CD4-positive, alpha-beta T cell treated with Interferon alpha-2 for 1 hour (primary cell): ENCODE measurements around the gene PKMYT1.

Experiments used
- DNase-seq, 2 donors: peaks; one replicate each; pipeline ENCODE4 v3.0.0-alpha.2; 2020 to 2022

The PKMYT1 gene

GRCh38 chr16:2992383-2993081 is 12.3 kb upstream of the PKMYT1 start:
- no peak for DNase-seq

GRCh38 chr16:2991566-2992261 is 11.5 kb upstream of the PKMYT1 start:
- DNase-seq, result no peak

- no peak for DNase-seq
These were observed 10.6 kb upstream of the PKMYT1 start for GRCh38 chr16:2990891-2991290.

- DNase-seq, result no peak
These were observed 8.4 kb upstream of the PKMYT1 start for GRCh38 chr16:2988590-2989099.

- DNase-seq, result no peak
These were observed 7.6 kb upstream of the PKMYT1 start for GRCh38 chr16:2987833-2988232.

GRCh38 chr16:2987286-2987685 is 7.0 kb upstream of the PKMYT1 start:
- no peak for DNase-seq

- DNase-seq, result no peak
These were observed 6.5 kb upstream of the PKMYT1 start for GRCh38 chr16:2986623-2987188.

- no peak for DNase-seq
These were observed 5.7 kb upstream of the PKMYT1 start for GRCh38 chr16:2985893-2986355.

- DNase-seq, result no peak
These were observed 5.2 kb upstream of the PKMYT1 start for GRCh38 chr16:2985462-2985861.

GRCh38 chr16:2983706-2984136 is 3.5 kb upstream of the PKMYT1 start:
- DNase-seq, result peak; percentile 63 to 74

- DNase-seq, result no peak
These were observed 2.2 kb upstream of the PKMYT1 start for GRCh38 chr16:2982402-2982801.

- DNase-seq, result no peak
These were observed 1.6 kb upstream of the PKMYT1 start for GRCh38 chr16:2981899-2982250.

- DNase-seq, result no peak
These were observed 1.1 kb upstream of the PKMYT1 start for GRCh38 chr16:2981177-2981898.

- no peak for DNase-seq
These were observed 498 bp downstream of the PKMYT1 start for GRCh38 chr16:2979669-2980226.

- no peak for DNase-seq
These were observed 2.8 kb downstream of the PKMYT1 start for GRCh38 chr16:2977440-2977839.

- no peak for DNase-seq
These were observed 3.6 kb downstream of the PKMYT1 start for GRCh38 chr16:2976673-2977072.

GRCh38 chr16:2976201-2976600 is 4.0 kb downstream of the PKMYT1 start:
- no peak for DNase-seq

GRCh38 chr16:2975161-2975795 is 5.0 kb downstream of the PKMYT1 start:
- DNase-seq, result no peak

- no peak for DNase-seq
These were observed 5.8 kb downstream of the PKMYT1 start for GRCh38 chr16:2974319-2975056.

- no peak for DNase-seq
These were observed 6.5 kb downstream of the PKMYT1 start for GRCh38 chr16:2973605-2974318.

- no peak for DNase-seq
These were observed 7.2 kb downstream of the PKMYT1 start for GRCh38 chr16:2973093-2973492.
